ENCODE results near the gene LILRB2.

- TF ChIP-seq PBX3 (IDR thresholded peaks at IDR 0.05), result no peak
- no peak for TF ChIP-seq CTCF (IDR thresholded peaks at IDR 0.05)
These were observed 18.2 kb upstream of the LILRB2 start for GRCh38 chr19:54299126-54299498.
